Pancreas (tissue), 10 donors: ENCODE measurements around the gene GOLGA8B. TPM values are rescaled to one million over a fixed set of nuclear protein-coding genes. Genes with fewer than 3 reads are reported as not detected.
"Not testable (repeated sequence)": the region's sequence is repeated elsewhere in the genome, so short reads cannot be mapped to it uniquely, and the experiment has no call there.

Experiments used
- ATAC-seq, 4 donors: fragments of 200-7000 bp; cut with Tn5 transposase; one replicate each; pipeline versions ENCODE4 v1.8.0 to v1.9.1; 2020; ENCODE audit warnings: mild to moderate bottlenecking in 4 of 4, moderate library complexity in 4 of 4
- DNase-seq, 6 donors: peaks; one replicate each; pipeline ENCODE4 v3.0.0-alpha.2; 2020
- FAIRE-seq: peaks from 2 replicates; lab custom pipeline; 2012; peaks lifted over from hg19 to GRCh38; lab: Jason Lieb, UNC
- H3K27ac ChIP-seq, 4 donors: fragments of 200-600 bp; sonication (generic); 1 replicate in 3 of 4; 2 replicates in 1 of 4; pipeline versions ENCODE4 v1.5.0 to v1.8.0; 2020
- H3K27me3 ChIP-seq, 4 donors: fragments of 200-600 bp; one replicate each; pipeline ENCODE4 v1.8.0; 2021
- H3K36me3 ChIP-seq, 3 donors: fragments of 200-600 bp; sonication (generic) in 1 of 3; one replicate each; pipeline versions ENCODE4 v1.5.0 to v1.8.0; 2020 to 2021
- H3K4me1 ChIP-seq, 3 donors: fragments of 200-600 bp; one replicate each; pipeline ENCODE4 v1.8.0; 2021
- H3K4me3 ChIP-seq, 4 donors: fragments of 200-600 bp; sonication (generic) in 2 of 4; one replicate each; pipeline versions ENCODE4 v1.5.0 to v1.8.0; 2020 to 2021
- H3K9me3 ChIP-seq, 4 donors: fragments of 200-600 bp; one replicate each; pipeline ENCODE4 v1.8.0; 2021
- WGBS, 2 donors: extraction: QIAGEN DNeasy Blood & Tissue Kit; methylation state at CpG; one replicate each; pipeline ENCODE4 v1.1.7; 2013; 5-methylcytosine and 5-hydroxymethylcytosine counted together
- intact Hi-C, 3 donors: fragments of 100-400 bp; cut with DNase I; formaldehyde crosslinking; loops; one replicate each; pipeline versions ENCODE4 v1.11.1 to v1.14.2; 2022
- polyA plus RNA-seq, 2 donors: library from polyadenylated mRNA; stranded (reverse); fragments of 200-250 nt; gene quantifications; one replicate each; pipeline ENCODE4 v1.2.3, GENCODE V29; 2013
- total RNA-seq, 6 donors: library from RNA; stranded (reverse); fragmentation: NEBNext Ultra II Directional in 4 of 6; extraction: Animal tissue kit (Norgen Biotek cat#: 25700) in 4 of 6; gene quantifications; one replicate each; pipeline versions ENCODE4 v1.2.1 to v1.2.4, GENCODE V29; 2021 to 2023
- donor health status: healthy with polysubstance abuse.
- donor health status: DM: no; HTN: no; CAD: no; lungs with moderate emphysema.
- donor health status: DM: no; HTN: no; CAD: no.
- donor health status: control.
- donor health status: control.
- donor health status: Bipolar disorder and iron deficiency.
- donor health status: DM: yes; HTN: yes; CAD: no.
- donor health status: DM: no; HTN: no; CAD: no.
- donor health status: DM: no; HTN: no; CAD: no.
- donor health status: DM: yes; HTN: yes; CAD: no.

The GOLGA8B gene
- total and polyA plus RNA-seq, 8 donors = 77.7 to 529 (median 130) TPM

DNA sequence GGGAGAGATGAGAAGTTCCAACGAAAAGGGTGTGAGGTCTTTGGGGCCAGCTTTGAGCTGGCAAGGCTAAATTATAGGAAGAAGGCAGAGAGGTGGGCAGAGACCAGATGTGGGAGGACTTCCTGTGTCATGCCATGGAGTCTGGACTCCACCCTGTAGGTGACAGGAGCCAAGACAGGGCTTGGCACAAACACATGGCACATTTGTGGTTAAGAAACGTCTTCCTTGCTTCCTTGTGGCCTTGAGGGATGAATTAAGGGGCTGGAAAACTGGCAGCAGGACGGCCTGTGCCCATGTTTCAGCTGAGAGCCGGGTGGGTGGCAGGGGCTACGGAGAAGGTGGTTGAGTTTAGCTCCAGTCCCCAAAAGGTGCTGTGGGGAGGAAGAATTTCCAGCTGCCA, 18.7 kb downstream of the GOLGA8B start:
- H3K27ac ChIP-seq, H3K4me3 ChIP-seq, H3K4me1 ChIP-seq, DNase-seq, H3K9me3 ChIP-seq, FAIRE-seq, H3K36me3 ChIP-seq, intact Hi-C loops, H3K27me3 ChIP-seq: not testable (repeated sequence)
- WGBS, 2 donors = 63 to 73% methylated on average over 5 of the region's 5 CpGs
- peak in 1 of 4 donors; percentile 25 for ATAC-seq

- FAIRE-seq, DNase-seq, H3K27ac ChIP-seq, H3K27me3 ChIP-seq, intact Hi-C loops, H3K4me3 ChIP-seq, H3K36me3 ChIP-seq, ATAC-seq, H3K4me1 ChIP-seq, H3K9me3 ChIP-seq: not testable (repeated sequence)
- WGBS, 2 donors = 72% methylated on average over 3 of the region's 6 CpGs; no CpG with 5 or more reads in 1 of the 2 donors
These were observed 22.6 kb downstream of the GOLGA8B start for GRCh38 chr15:34560814-34561213.

DNA sequence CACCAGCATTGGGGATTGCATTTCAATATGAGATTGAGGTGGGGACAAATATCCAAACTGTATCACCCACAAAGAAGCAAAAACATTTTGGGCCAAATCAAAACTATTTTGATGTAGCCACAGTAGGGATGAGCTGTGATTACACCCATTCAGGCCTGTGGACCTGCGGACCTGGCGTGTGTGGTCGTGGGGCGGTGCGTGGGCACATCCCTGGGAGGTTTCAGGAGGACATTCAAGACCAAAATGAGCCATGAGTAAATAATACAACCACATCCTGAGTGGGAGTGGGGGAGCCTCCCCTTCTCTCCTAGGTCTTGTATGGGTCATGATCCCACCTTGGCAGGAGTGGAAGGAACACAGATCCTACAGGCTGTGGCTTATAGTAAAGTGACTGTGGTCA, 23.7 kb downstream of the GOLGA8B start:
- WGBS, 2 donors = 98% methylated on average over 5 of the region's 5 CpGs

DNA sequence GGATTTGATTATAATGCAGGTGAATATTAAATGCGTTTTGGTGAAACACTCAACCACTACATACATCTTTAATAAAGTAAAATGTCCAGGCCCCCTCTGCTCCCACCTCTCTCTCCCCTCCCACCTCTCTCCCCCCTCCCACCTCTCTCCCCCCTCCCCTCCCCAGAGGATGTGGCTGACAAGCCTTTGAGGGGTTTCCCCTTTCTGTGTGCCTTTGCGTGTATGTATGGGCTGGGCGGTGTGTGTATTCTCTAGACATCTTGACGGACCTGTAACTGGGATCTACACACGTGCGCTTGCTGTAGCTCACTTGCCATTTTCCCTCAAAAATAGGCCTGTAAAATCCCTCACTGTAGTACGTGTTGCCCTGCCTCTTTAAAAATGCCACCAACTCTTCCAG, 28.3 kb downstream of the GOLGA8B start:
- WGBS, 2 donors = 86% methylated on average over 1 of the region's 7 CpGs; no CpG with 5 or more reads in 1 of the 2 donors
- H3K27ac ChIP-seq, H3K4me1 ChIP-seq, H3K27me3 ChIP-seq, ATAC-seq, FAIRE-seq, H3K4me3 ChIP-seq, DNase-seq, H3K36me3 ChIP-seq, intact Hi-C loops, H3K9me3 ChIP-seq: not testable (repeated sequence)

More for the DNA sequence above, 23.7 kb downstream of the GOLGA8B start:
- ATAC-seq, H3K27ac ChIP-seq, intact Hi-C loops, H3K4me3 ChIP-seq, DNase-seq, FAIRE-seq, H3K36me3 ChIP-seq, H3K9me3 ChIP-seq, H3K27me3 ChIP-seq, H3K4me1 ChIP-seq: not testable (repeated sequence)

DNA sequence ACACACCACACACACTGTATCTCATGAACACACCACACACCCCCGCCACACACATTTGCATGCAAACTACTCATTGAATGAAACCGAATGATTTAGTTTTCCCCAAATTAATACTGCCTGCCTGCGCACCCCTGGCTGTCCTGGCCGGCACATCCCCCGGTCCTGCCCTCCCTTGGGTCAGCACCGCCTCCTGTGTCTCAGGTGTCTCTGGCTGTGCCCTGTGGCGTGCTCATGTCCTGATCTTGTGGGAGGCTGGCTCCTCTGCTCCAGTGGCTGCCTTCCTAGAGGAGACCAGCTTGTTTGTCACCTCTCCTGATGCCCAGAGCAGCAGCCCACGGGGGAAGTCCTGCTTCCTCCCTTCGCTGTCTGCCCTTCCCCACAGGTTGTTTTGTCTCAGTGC, 28.7 kb downstream of the GOLGA8B start:
- H3K4me1 ChIP-seq, ATAC-seq, H3K27ac ChIP-seq, H3K9me3 ChIP-seq, FAIRE-seq, H3K36me3 ChIP-seq, H3K27me3 ChIP-seq, DNase-seq, H3K4me3 ChIP-seq, intact Hi-C loops: not testable (repeated sequence)
- WGBS, 2 donors = 86 to 88% methylated on average over 5 of the region's 9 CpGs

GRCh38 chr15:34554126-34554525, 29.3 kb downstream of the GOLGA8B start:
- FAIRE-seq = not testable (repeated sequence)

GRCh38 chr15:34550129-34550528, 33.3 kb downstream of the GOLGA8B start:
- intact Hi-C loops, H3K27ac ChIP-seq, H3K9me3 ChIP-seq, DNase-seq, H3K27me3 ChIP-seq, ATAC-seq, FAIRE-seq, H3K4me1 ChIP-seq, H3K36me3 ChIP-seq, H3K4me3 ChIP-seq: not testable (repeated sequence)
- WGBS, 2 donors = no CpG with 5 or more reads among the region's 3 CpGs

More at GRCh38 chr15:34554126-34554525, 29.3 kb downstream of the GOLGA8B start:
- H3K27ac ChIP-seq, ATAC-seq, intact Hi-C loops, H3K36me3 ChIP-seq, H3K9me3 ChIP-seq, H3K27me3 ChIP-seq, H3K4me3 ChIP-seq, H3K4me1 ChIP-seq, DNase-seq: not testable (repeated sequence)
- 94 to 97% methylated on average over 3 of the region's 5 CpGs for WGBS, 2 donors

GRCh38 chr15:34549381-34549809, 34.1 kb downstream of the GOLGA8B start:
- ATAC-seq, DNase-seq, H3K4me1 ChIP-seq, intact Hi-C loops, H3K36me3 ChIP-seq, H3K9me3 ChIP-seq, H3K27ac ChIP-seq, FAIRE-seq, H3K4me3 ChIP-seq, H3K27me3 ChIP-seq: not testable (repeated sequence)
- 83 to 90% methylated on average over 1 of the region's 4 CpGs for WGBS, 2 donors

DNA sequence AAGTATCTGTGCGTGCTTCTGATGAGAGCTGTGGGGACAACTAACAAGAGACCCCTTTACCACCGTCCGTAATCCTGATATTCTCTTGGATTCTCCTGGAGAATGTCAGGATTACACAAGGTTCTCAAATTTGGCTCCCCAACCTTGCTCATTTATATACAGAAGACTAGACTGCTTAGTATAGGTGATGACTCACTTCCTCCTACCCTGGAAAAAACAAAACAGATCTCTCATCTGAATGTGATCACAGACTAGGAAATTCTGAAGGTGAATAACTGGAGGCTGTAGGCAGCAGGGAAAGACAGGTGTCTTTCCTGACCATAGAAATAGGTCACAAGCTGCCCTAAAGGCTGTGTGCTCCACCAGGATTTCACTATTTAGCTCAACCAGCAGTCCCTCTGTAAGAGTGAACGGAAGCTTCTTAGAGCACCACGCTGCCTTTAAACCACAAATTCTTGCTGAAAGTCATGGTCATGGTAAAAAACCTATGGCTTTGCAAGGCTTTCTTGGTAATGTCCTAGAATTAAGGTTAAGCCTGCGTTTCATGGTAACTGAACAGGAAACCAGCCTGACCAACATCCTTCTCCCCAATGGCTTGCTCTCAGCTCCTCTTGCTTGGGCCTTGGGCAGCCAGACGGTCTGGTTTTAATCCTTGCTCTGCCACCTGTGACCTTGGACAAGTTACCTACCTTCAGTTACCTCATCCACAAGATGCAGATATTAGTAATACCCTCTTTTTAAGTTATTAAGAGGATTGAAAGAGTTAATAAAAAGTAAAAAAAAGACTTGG, 39.4 kb downstream of the GOLGA8B start:
- FAIRE-seq, H3K4me3 ChIP-seq, DNase-seq, H3K9me3 ChIP-seq, H3K36me3 ChIP-seq, intact Hi-C loops, H3K27ac ChIP-seq, H3K4me1 ChIP-seq, ATAC-seq, H3K27me3 ChIP-seq: not testable (repeated sequence)
- WGBS, 2 donors = 94% methylated on average over 2 of the region's 7 CpGs; no CpG with 5 or more reads in 1 of the 2 donors

GRCh38 chr15:34535857-34536256, 47.6 kb downstream of the GOLGA8B start:
- H3K27me3 ChIP-seq, ATAC-seq, H3K4me3 ChIP-seq, intact Hi-C loops, DNase-seq, H3K27ac ChIP-seq, H3K9me3 ChIP-seq, H3K36me3 ChIP-seq, FAIRE-seq, H3K4me1 ChIP-seq: not testable (repeated sequence)
- WGBS, 2 donors = no CpG with 5 or more reads among the region's 13 CpGs
